GM21723 (cell line): Measurements from ENCODE around the gene CCT3.

Experiments used
- ATAC-seq: cut with Tn5 transposase; IDR thresholded peaks from one replicate; pipeline ENCODE4 v1.9.1; 2021; ENCODE audit warnings: mild to moderate bottlenecking, moderate library complexity; ENCODE audit not compliant: unreplicated experiment

CCT3 gene

GRCh38 chr1:156282479-156283222 lies 55.4 kb downstream of the CCT3 start, which contains the start of gene SMG5:
SMG5 (minus strand) TSS chr1:156282825; CDS start chr1:156282680, 145 bp downstream.
- peak; percentile 78 for ATAC-seq

- peak; percentile 8 for ATAC-seq
Measured at GRCh38 chr1:156281693-156282478, 56.2 kb downstream of the CCT3 start.

DNA sequence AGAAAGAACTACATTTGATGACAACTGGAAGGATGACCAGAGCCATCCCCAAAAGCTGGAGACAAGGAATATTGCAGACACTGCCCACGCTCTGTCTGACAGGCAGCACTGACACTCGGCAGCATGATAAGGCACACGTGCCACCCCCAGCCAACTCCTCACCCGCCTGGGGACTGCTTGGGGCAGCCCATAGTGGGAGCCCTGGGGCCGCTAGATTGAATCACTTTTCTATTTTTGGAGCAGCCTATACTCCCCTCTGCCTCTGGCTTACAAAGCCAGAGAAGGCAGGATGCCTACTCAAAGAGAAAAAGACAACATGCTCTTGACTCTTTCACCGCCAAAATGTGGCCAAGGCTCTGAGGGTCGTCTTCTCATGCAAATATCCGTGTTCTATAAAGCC lies 56.8 kb downstream of the CCT3 start:
- ATAC-seq, result peak; percentile 58

GRCh38 chr1:156279837-156280236 lies 58.3 kb downstream of the CCT3 start:
- ATAC-seq, result no peak

GRCh38 chr1:156276966-156277381 lies 61.1 kb downstream of the CCT3 start:
- no peak for ATAC-seq

DNA sequence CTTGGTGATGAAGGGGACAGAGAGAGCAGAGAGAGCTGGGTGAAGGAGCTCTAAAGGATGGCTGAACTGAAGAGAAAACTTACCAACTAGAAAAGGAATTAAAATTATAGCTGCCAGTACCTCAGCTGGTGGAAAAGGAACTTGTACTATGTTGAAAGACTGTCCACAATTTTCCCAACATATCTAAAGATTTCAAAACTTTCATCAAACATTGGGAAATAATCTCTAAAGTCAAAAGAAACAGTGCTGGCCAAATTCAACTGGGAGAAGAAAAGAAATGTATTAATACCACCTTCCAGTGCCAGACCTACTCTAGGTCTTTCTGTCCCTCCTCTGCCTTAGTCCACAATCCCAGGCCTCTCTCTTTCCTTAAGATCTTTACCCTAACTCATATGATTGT lies 61.6 kb downstream of the CCT3 start:
- no peak for ATAC-seq

- no peak for ATAC-seq
Measured at GRCh38 chr1:156270314-156270713, 67.8 kb downstream of the CCT3 start.

GRCh38 chr1:156268336-156268735 lies 69.8 kb downstream of the CCT3 start:
- no peak for ATAC-seq

GRCh38 chr1:156266051-156266450 lies 72.0 kb downstream of the CCT3 start:
- no peak for ATAC-seq

GRCh38 chr1:156263288-156263655 lies 74.8 kb downstream of the CCT3 start:
- no peak for ATAC-seq

GRCh38 chr1:156262461-156263287 lies 75.4 kb downstream of the CCT3 start:
- ATAC-seq, result no peak

DNA sequence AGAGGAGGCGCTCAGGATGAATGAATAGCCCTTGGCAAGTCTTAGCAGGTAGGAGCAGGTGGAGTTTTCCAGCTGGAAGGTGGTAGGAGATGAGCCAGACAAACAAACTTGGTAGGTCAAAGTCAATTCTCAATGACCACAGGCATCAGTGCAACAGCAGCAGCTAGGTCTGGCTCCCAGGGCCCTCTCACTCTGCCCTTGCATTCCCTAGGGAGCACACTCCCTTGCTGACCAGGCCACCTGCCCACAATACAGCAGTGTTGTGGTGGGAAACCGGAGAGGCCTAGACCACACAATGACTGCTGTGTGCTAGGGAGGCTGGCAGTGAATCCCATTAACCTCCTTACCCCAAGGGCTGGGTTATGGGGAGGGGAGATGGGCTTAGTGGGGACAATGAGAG lies 77.2 kb downstream of the CCT3 start:
- ATAC-seq, result no peak

GRCh38 chr1:156259805-156260204 lies 78.3 kb downstream of the CCT3 start:
- ATAC-seq, result no peak
